Inferior parietal cortex (tissue), 1 donor: ENCODE results near the gene TSFM.

Experiments used
- DNase-seq: peaks from one replicate; pipeline ENCODE4 v3.0.0-alpha.2; 2016; ENCODE audit errors: extremely low spot score

The TSFM gene

GRCh38 chr12:57746025-57746424 lies 36.6 kb upstream of the TSFM start:
- no peak for DNase-seq

GRCh38 chr12:57749061-57749460 lies 33.5 kb upstream of the TSFM start:
- no peak for DNase-seq

GRCh38 chr12:57750561-57751431 lies 31.8 kb upstream of the TSFM start:
- DNase-seq: no peak

GRCh38 chr12:57751432-57751787 lies 31.2 kb upstream of the TSFM start:
- DNase-seq: no peak

GRCh38 chr12:57751788-57752667 lies 30.6 kb upstream of the TSFM start, which contains the start of gene CDK4:
Gene CDK4, minus strand, starts transcription at chr12:57752310. Its CDS starts 593 bp downstream, at chr12:57751717.
- DNase-seq: peak; percentile 100

- no peak for DNase-seq
Observed at GRCh38 chr12:57752668-57753000, 30.0 kb upstream of the TSFM start.

- no peak for DNase-seq
Observed at GRCh38 chr12:57753756-57754337, 28.7 kb upstream of the TSFM start.

GRCh38 chr12:57754411-57755193 lies 28.0 kb upstream of the TSFM start, which contains the start of gene MARCHF9:
Gene MARCHF9, plus strand, starts transcription at chr12:57755103. Its CDS starts 426 bp downstream, at chr12:57755529.
- no peak for DNase-seq

- DNase-seq: no peak
Observed at GRCh38 chr12:57755194-57755453, 27.5 kb upstream of the TSFM start.

GRCh38 chr12:57755454-57756372 lies 26.9 kb upstream of the TSFM start:
- no peak for DNase-seq

GRCh38 chr12:57756406-57757341 lies 25.9 kb upstream of the TSFM start:
- DNase-seq: no peak

- DNase-seq: no peak
Observed at GRCh38 chr12:57757771-57758170, 24.8 kb upstream of the TSFM start.

GRCh38 chr12:57758552-57759359 lies 23.8 kb upstream of the TSFM start:
- no peak for DNase-seq

- no peak for DNase-seq
Observed at GRCh38 chr12:57759360-57759980, 23.1 kb upstream of the TSFM start.

GRCh38 chr12:57760347-57760982 lies 22.1 kb upstream of the TSFM start:
- no peak for DNase-seq

GRCh38 chr12:57761391-57761998 lies 21.1 kb upstream of the TSFM start:
- no peak for DNase-seq

GRCh38 chr12:57762463-57762862 lies 20.1 kb upstream of the TSFM start:
- no peak for DNase-seq
